Coronary artery (tissue), 2 donors: Measurements from ENCODE around the gene HLA-DMA.

Experiments used
- DNase-seq: peaks from one replicate; pipeline ENCODE4 v3.0.0-alpha.2; 2017; ENCODE audit warnings: low spot score
- H3K27ac ChIP-seq, 2 donors: fragments of 200-600 bp; sonication (generic); one replicate each; pipeline ENCODE4 v1.5.1; 2016 to 2019
- H3K4me3 ChIP-seq: fragments of 200-600 bp; sonication (generic); 2 replicates; pipeline ENCODE4 v1.5.1; 2016; ENCODE audit warnings: mild to moderate bottlenecking, moderate library complexity
- CTCF ChIP-seq: fragments of 200-600 bp; sonication (generic); IDR thresholded peaks from one replicate; pipeline ENCODE4 v1.5.1; 2019; ENCODE audit warnings: antibody characterized with exemption

HLA-DMA gene

DNA sequence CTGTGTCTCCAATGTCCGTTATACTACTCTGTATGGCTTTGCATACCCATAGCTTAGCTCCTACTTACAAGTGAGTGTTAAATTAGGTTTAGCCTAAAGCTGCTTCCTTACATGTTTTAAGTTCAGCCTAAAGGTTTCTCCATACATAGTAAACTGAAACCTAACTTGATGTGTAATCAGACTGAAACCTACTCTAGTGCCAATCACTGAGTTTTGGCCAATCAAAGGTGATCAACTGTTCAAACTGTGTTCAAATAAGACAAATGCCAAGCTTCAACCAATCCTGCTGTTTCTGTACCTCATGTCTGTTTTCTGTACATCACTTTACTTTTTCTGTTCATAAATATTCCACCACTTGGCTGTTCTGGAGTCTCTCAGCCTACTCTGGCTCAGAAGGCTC is 36.5 kb upstream of the HLA-DMA start:
- DNase-seq = no peak
- no peak overlapping the region for H3K27ac ChIP-seq
- no peak for TF ChIP-seq CTCF
- no peak overlapping the region for H3K4me3 ChIP-seq

GRCh38 chr6:32984622-32985389 is 31.9 kb upstream of the HLA-DMA start:
- no peak overlapping the region for H3K4me3 ChIP-seq
- DNase-seq = peak; percentile 89
- peak; percentile 89 for TF ChIP-seq CTCF
- H3K27ac ChIP-seq = no peak overlapping the region

- TF ChIP-seq CTCF = no peak
- no peak for DNase-seq
- H3K27ac ChIP-seq = no peak overlapping the region
- H3K4me3 ChIP-seq = no peak overlapping the region
These were observed 31.2 kb upstream of the HLA-DMA start for GRCh38 chr6:32983964-32984621.

DNA sequence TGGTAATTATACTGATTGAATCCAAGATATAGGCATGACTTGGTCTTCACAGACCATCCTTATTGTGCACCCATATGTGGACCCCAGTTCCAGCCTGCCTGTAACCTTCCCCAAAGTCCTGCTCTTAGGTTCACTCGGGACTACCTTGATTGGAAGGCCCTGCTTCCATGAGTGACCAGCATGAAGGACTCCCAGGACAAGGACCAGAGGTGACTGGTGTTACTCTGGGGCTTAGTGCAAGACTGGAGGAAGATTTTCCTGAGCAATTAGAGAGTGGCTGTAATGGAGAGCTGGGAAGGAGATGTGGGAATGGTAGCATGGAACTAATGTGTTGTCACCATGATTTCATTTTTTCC is 30.6 kb upstream of the HLA-DMA start:
- no peak for DNase-seq
- Histone ChIP-seq H3K27ac (no peak overlapping the region), H3K4me3 (no peak overlapping the region)
- no peak for TF ChIP-seq CTCF

DNA sequence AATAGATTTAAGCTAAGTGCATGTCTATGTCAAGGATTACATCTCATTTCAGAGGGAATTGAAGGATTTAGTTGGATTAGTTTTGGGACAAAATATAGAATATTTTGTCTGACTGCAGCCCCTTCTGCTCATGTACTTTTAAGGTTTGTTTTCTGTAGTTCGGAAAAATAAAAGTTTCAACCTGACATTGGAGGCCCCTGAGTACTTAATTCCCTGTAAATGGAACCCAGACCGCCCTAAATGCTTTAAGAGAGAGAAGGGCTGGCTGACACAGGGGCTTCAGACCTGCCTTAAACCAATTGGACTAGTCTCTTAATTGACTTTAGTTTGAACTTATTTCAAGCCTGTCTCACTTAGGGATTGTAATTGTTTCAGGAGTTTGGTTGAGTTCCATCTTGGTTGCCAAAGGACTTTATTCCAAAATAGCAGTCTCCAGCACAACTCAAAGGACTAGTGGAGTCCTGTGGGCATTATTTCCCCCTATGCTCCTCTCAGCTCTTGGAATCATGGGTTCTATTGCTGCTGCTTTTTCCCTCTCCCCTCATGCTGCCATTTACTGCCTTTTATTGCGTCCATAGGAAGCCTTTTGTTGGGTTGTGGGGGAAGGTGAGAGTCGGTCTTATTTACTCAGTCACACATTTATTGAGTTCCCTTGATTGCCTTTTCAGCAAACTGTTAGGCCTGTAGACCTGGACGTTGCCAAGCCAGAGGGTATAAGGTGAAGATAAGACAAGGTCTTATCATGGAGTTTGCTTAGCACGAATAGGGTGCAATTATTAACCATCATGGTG is 30.0 kb upstream of the HLA-DMA start:
- no peak for TF ChIP-seq CTCF
- H3K4me3 ChIP-seq = no peak overlapping the region
- H3K27ac ChIP-seq = no peak overlapping the region
- no peak for DNase-seq

GRCh38 chr6:32982084-32982701 is 29.3 kb upstream of the HLA-DMA start:
- DNase-seq = no peak
- H3K4me3 ChIP-seq = no peak overlapping the region
- no peak overlapping the region for H3K27ac ChIP-seq
- TF ChIP-seq CTCF = no peak
